SH-SY5Y (cell line): Measurements from ENCODE around the gene MACROD2.

ENCODE experiments used
- GATA2 ChIP-seq: IDR thresholded peaks from 2 replicates; pipeline ENCODE4 v1.6.1; 2011; ENCODE audit warnings: mild to moderate bottlenecking, low read depth, low read length
- GATA3 ChIP-seq: IDR thresholded peaks from 2 replicates; pipeline ENCODE4 v1.6.1; 2011; ENCODE audit warnings: low read depth, mild to moderate bottlenecking, low read length, moderate library complexity

GRCh38 chr20:15528391-15529111 lies 1533.2 kb downstream of the MACROD2 start:
- no peak for TF ChIP-seq GATA2
- no peak for TF ChIP-seq GATA3
